ENCODE measurements around the gene MTG2. TPM values are rescaled to one million over a fixed set of nuclear protein-coding genes. Genes with fewer than 3 reads are reported as not detected.

Gene MTG2
- polyA plus RNA-seq, 1 donor from 2014 or later = 36.1 TPM

DNA sequence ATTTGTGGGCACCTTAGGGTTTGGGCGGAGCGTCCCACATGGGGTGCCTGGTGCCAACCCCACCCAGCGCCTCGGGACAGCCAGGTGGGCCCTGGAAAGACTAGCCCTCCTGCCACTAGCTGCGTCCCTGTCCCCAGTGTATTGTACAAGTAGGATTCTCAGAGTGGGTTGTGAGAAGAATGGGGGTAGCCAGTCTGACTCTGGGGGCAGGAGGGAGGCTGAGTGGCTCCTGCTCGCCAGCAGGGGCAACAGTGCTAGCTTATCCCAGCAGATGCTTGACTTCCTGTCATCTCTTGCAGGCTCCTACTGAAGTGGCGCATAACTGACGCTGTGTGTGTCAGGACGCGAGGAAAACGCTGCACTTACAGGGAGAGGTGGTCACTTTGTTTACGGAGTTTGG, 49.0 kb upstream of the MTG2 start:
- H3K27ac ChIP-seq (ENCODE audit: low read length) = no peak overlapping the region
- H3K4me3 ChIP-seq (ENCODE audit: low read length) = no peak overlapping the region
- H3K9me2 ChIP-seq (ENCODE audit: insufficient read depth, low read length) = no peaks in the 10 kb centered on the region
- peaks cover 24% of the 10 kb centered on the region for H4K20me1 ChIP-seq (ENCODE audit: insufficient read depth)
- no peaks in the 10 kb centered on the region for H3K27me3 ChIP-seq (ENCODE audit: insufficient read depth, low read depth, low read length)
- H3K36me3 ChIP-seq (ENCODE audit: insufficient read depth, low read length) = no peaks in the 10 kb centered on the region
- H3K9ac ChIP-seq (ENCODE audit: low read length) = no peak overlapping the region
- H3K79me2 ChIP-seq (replicated peaks; ENCODE audit: insufficient read depth, low read length) = peaks cover 1% of the 10 kb centered on the region
- H2AFZ ChIP-seq (ENCODE audit: low read depth, low read length) = no peak overlapping the region
- TF ChIP-seq POLR2AphosphoS5 (IDR thresholded peaks at IDR 0.05) (peak; percentile 22), EZH2 (IDR thresholded peaks at IDR 0.05; ENCODE audit: borderline replicate concordance, insufficient read depth, low read length, poor library complexity, severe bottlenecking) (no peak)
- H3F3A ChIP-seq (ENCODE audit: insufficient read depth, low read length, poor library complexity, severe bottlenecking) = no peaks in the 10 kb centered on the region
- H3K4me2 ChIP-seq (ENCODE audit: low read length) = no peak overlapping the region
- H3K9me3 ChIP-seq (ENCODE audit: low read length) = no peaks in the 10 kb centered on the region

DNA sequence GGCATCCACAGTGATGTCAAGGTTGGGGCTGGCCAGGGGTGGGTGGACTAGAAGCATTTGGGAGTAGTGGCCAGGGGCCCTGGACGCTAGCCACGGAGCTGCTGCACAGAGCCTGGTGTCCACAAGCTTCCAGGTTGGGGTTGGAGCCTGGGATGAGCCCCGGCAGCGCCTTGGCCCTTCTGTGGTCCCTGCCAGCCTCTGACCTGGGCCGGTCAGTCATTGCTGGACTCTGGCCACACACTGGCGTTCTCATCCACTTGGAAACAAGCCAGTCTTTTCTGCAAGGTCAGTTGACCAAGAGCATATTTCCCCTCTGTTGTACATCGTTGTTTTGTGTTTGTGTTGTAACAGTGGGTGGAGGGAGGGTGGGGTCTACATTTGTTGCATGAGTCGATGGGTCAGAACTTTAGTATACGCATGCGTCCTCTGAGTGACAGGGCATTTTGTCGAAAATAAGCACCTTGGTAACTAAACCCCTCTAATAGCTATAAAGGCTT, 48.0 kb upstream of the MTG2 start:
- Histone ChIP-seq H3K27ac (ENCODE audit: low read length) (no peak overlapping the region), H4K20me1 (ENCODE audit: insufficient read depth) (peaks cover 31% of the 10 kb centered on the region)

DNA sequence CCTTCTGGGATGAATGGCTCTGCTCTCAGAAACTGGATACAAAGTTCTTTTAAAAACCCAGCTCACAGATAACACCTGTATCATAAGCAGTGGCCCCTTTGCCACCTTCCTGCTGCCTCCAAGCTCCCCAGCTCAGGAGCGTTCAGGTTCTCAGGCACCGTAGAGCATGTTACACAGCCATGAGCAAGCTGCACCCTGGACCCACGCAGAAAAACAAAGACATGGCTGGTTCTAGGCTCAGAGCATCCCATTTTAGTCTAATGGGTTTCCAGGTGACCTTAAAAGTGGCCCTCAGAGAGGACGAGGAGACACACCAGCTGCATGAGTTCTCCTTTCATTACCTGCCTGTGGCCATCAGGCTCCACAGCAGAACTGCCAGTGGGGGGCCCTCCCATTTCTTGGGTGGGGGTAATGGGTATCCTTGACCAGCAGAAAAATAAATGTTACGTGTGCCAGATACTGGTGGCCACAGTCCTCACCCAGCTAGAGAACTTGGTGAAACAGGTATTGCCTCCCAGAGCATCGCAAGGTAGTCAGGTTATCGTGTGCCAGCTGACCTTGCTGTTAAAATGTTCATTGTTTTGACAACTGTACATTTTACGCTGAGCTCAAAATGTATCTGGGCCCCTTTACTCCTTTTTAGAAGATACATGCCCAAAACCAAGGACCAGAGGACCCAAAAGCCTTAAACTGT, 47.1 kb upstream of the MTG2 start:
- Histone ChIP-seq H3K9me3 (ENCODE audit: low read length) (no peaks in the 10 kb centered on the region), H4K20me1 (ENCODE audit: insufficient read depth) (peaks cover 36% of the 10 kb centered on the region), H3F3A (ENCODE audit: insufficient read depth, low read length, poor library complexity, severe bottlenecking) (peaks cover 3% of the 10 kb centered on the region), H3K27me3 (ENCODE audit: insufficient read depth, low read depth, low read length) (no peaks in the 10 kb centered on the region), H2AFZ (ENCODE audit: low read depth, low read length) (no peak overlapping the region), H3K27ac (ENCODE audit: low read length) (no peak overlapping the region), H3K9me2 (ENCODE audit: insufficient read depth, low read length) (no peaks in the 10 kb centered on the region), H3K79me2 (replicated peaks; ENCODE audit: insufficient read depth, low read length) (peaks cover 20% of the 10 kb centered on the region), H3K4me2 (ENCODE audit: low read length) (no peak overlapping the region), H3K9ac (ENCODE audit: low read length) (no peak overlapping the region), H3K36me3 (ENCODE audit: insufficient read depth, low read length) (peaks cover 10% of the 10 kb centered on the region), H3K4me3 (ENCODE audit: low read length) (no peak overlapping the region)
- TF ChIP-seq POLR2AphosphoS5 (IDR thresholded peaks at IDR 0.05) = peak; percentile 5
- no peak for TF ChIP-seq TAF1 (IDR thresholded peaks at IDR 0.05; ENCODE audit: low read depth)
- TF ChIP-seq EZH2 (IDR thresholded peaks at IDR 0.05; ENCODE audit: borderline replicate concordance, insufficient read depth, low read length, poor library complexity, severe bottlenecking) = no peak

More for the DNA sequence above, 48.0 kb upstream of the MTG2 start:
- Histone ChIP-seq H2AFZ (ENCODE audit: low read depth, low read length) (no peak overlapping the region), H3K36me3 (ENCODE audit: insufficient read depth, low read length) (peaks cover 5% of the 10 kb centered on the region), H3K9ac (ENCODE audit: low read length) (no peak overlapping the region), H3K4me3 (ENCODE audit: low read length) (no peak overlapping the region), H3K9me3 (ENCODE audit: low read length) (no peaks in the 10 kb centered on the region), H3K79me2 (replicated peaks; ENCODE audit: insufficient read depth, low read length) (peaks cover 10% of the 10 kb centered on the region), H3F3A (ENCODE audit: insufficient read depth, low read length, poor library complexity, severe bottlenecking) (no peaks in the 10 kb centered on the region), H3K27me3 (ENCODE audit: insufficient read depth, low read depth, low read length) (no peaks in the 10 kb centered on the region), H3K9me2 (ENCODE audit: insufficient read depth, low read length) (no peaks in the 10 kb centered on the region), H3K4me2 (ENCODE audit: low read length) (no peak overlapping the region)
- TF ChIP-seq TAF1 (IDR thresholded peaks at IDR 0.05; ENCODE audit: low read depth) (no peak), EZH2 (IDR thresholded peaks at IDR 0.05; ENCODE audit: borderline replicate concordance, insufficient read depth, low read length, poor library complexity, severe bottlenecking) (no peak), MXI1 (conservative IDR thresholded peaks at IDR 0.05; ENCODE audit: poor library complexity, severe bottlenecking) (no peak), SMC3 (conservative IDR thresholded peaks at IDR 0.05; ENCODE audit: poor library complexity) (no peak)
- TF ChIP-seq, protein P1, sequence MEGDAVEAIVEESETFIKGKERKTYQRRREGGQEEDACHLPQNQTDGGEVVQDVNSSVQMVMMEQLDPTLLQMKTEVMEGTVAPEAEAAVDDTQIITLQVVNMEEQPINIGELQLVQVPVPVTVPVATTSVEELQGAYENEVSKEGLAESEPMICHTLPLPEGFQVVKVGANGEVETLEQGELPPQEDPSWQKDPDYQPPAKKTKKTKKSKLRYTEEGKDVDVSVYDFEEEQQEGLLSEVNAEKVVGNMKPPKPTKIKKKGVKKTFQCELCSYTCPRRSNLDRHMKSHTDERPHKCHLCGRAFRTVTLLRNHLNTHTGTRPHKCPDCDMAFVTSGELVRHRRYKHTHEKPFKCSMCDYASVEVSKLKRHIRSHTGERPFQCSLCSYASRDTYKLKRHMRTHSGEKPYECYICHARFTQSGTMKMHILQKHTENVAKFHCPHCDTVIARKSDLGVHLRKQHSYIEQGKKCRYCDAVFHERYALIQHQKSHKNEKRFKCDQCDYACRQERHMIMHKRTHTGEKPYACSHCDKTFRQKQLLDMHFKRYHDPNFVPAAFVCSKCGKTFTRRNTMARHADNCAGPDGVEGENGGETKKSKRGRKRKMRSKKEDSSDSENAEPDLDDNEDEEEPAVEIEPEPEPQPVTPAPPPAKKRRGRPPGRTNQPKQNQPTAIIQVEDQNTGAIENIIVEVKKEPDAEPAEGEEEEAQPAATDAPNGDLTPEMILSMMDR (IDR thresholded peaks at IDR 0.05; ENCODE audit: poor library complexity, severe bottlenecking) = no peak

Data from neural cell (in vitro differentiated cells).